Skeletal muscle tissue (tissue), 4 donors: ENCODE data around the gene SIPA1L3. TPM values are rescaled to one million over a fixed set of nuclear protein-coding genes. Genes with fewer than 3 reads are reported as not detected.
A peak's percentile ranks its signal among the peaks of the same experiment; 100 is the strongest.

Experiments used
- H3K27ac ChIP-seq: one replicate; pipeline ENCODE4 v1.7.0; 2013; ENCODE audit warnings: mild to moderate bottlenecking, low read depth, low read length, inconsistent platforms
- H3K27me3 ChIP-seq, 3 donors: one replicate each; pipeline ENCODE4 v1.7.0; 2013; ENCODE audit warnings: low read length in 3 of 3; ENCODE audit not compliant: control insufficient read depth in 3 of 3, insufficient read depth in 3 of 3
- H3K36me3 ChIP-seq, 3 donors: one replicate each; pipeline ENCODE4 v1.7.0; 2013; ENCODE audit warnings: low read length in 3 of 3; ENCODE audit not compliant: control insufficient read depth in 3 of 3, insufficient read depth in 3 of 3
- H3K4me1 ChIP-seq, 3 donors: one replicate each; pipeline ENCODE4 v1.7.0; 2013; ENCODE audit warnings: low read length in 3 of 3, mild to moderate bottlenecking in 3 of 3; ENCODE audit not compliant: control insufficient read depth in 3 of 3, insufficient read depth in 3 of 3
- H3K4me3 ChIP-seq, 3 donors: one replicate each; pipeline ENCODE4 v1.7.0; 2013; ENCODE audit warnings: low read length in 3 of 3
- H3K9ac ChIP-seq, 3 donors: one replicate each; pipeline ENCODE4 v1.7.0; 2013; ENCODE audit warnings: low read length in 3 of 3, mild to moderate bottlenecking in 3 of 3, moderate library complexity in 2 of 3, low read depth in 1 of 3
- H3K9me3 ChIP-seq, 3 donors: one replicate each; pipeline ENCODE4 v1.7.0; 2013; ENCODE audit warnings: low read length in 3 of 3; ENCODE audit not compliant: control insufficient read depth in 3 of 3
- total RNA-seq: library from RNA; depleted of rRNA; stranded (reverse); fragments of >200 nt; gene quantifications from one replicate; pipeline ENCODE4 v1.2.3, GENCODE V29; 2014
- donor health status: Osteomylitis.

SIPA1L3 gene
- total RNA-seq, 1 donor from 2014 or later, result 3.7 TPM

DNA sequence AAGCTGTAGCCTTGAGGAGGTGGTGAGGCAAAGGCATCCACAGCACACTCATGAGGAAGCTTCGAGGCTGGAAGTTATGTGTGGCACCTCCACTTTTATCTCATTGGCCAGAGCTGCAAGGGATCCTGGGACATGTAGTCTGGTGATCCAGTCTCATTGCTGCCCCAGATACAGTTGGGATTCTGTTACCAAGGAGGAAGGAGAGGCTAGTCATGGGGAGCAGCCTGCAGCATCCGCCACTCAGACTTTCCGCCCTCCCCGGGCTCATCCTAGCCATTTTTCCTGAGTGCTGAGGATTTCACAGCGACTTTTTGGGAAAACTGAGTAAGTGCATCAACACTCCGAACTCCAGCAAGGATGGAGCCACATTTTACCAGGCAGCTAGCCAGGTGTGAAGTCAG, 242.7 kb downstream of the SIPA1L3 start:
- H3K27me3 ChIP-seq, result no peaks in the 10 kb centered on the region

DNA sequence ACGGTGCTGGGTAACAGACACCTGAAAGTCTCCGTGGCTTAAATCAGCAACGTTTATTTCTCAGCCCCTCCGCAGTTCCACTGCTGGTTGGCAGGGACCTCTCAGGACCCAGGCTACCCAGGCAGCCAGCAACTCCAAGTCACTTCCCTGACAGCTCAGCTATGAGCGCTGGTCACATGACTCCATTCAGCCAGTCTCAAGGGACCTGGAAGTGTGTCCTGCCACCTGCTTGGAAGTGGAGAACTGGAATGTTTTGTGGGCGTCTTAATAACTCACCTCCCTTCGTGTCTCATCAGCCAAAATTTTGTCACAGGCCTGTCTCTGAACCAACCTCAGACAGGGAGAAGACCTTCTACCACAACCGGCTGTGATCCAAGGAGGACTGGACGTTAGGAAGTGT, 244.2 kb downstream of the SIPA1L3 start:
- Histone ChIP-seq H3K27ac (no peak overlapping the region), H3K4me3 (no peak overlapping the region), H3K27me3 (no peaks in the 10 kb centered on the region), H3K36me3 (peaks cover 5 to 12% (median 8%) of the 10 kb centered on the region in 3 donors), H3K9ac (no peak overlapping the region), H3K9me3 (no peaks in the 10 kb centered on the region), H3K4me1 (peaks cover 3 to 18% (median 3%) of the 10 kb centered on the region in 3 donors)

More for the DNA sequence above, 242.7 kb downstream of the SIPA1L3 start:
- H3K4me3 ChIP-seq, result no peak overlapping the region
- H3K9me3 ChIP-seq, result no peaks in the 10 kb centered on the region
- H3K27ac ChIP-seq, result no peak overlapping the region
- peaks cover 5 to 12% (median 8%) of the 10 kb centered on the region in 3 donors for H3K36me3 ChIP-seq
- peaks cover 3 to 26% (median 9%) of the 10 kb centered on the region in 3 donors for H3K4me1 ChIP-seq
- no peak overlapping the region for H3K9ac ChIP-seq

DNA sequence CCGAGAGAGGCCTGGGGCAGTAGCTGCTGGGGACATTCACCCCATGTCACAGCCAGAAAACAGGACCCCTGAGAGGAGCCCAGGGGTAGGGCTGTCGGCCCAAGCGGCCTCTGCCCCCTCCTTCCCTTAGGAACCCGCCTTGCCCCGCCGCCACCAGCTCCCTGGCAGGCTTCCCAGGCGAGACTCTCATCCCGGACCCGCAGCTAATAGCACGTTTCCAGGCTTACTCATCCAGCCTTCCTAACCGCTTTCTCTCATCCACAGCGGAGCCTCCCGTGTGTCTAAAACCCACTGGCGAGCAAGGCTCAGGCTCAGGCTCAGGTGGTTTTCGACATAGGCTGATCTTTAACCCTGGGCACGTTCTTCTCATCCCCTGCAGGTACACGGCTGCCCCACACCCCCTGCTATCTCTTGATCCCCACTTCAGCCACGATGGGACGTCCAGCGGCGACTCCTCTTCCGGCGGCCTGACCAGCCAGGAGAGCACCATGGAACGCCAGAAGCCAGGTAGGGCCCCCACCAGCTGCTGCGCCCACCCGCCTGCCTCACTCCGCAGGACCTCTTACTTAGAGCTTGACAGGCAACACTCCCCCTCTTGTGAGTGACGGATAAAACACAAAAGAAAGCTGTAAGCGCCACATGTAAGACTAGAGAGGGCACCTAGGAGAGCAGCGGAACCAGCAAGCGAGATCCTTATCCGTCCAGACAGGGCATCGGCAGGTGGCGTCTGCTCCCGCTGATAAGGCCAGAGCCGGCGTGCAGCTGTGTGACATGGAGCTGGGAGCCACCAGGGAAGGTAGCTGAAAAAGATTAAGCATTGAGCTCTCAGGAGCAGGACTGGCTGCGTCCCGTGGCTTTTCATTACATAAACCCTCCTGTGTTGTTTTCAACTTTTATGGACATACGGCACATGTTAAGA, 245.7 kb downstream of the SIPA1L3 start:
- Histone ChIP-seq H3K4me1 (peaks cover 0 to 14% (median 0%) of the 10 kb centered on the region in 3 donors), H3K9ac (no peak overlapping the region), H3K9me3 (no peaks in the 10 kb centered on the region), H3K27ac (no peak overlapping the region), H3K4me3 (no peak overlapping the region), H3K27me3 (no peaks in the 10 kb centered on the region), H3K36me3 (peaks cover 8 to 16% (median 9%) of the 10 kb centered on the region in 3 donors)

DNA sequence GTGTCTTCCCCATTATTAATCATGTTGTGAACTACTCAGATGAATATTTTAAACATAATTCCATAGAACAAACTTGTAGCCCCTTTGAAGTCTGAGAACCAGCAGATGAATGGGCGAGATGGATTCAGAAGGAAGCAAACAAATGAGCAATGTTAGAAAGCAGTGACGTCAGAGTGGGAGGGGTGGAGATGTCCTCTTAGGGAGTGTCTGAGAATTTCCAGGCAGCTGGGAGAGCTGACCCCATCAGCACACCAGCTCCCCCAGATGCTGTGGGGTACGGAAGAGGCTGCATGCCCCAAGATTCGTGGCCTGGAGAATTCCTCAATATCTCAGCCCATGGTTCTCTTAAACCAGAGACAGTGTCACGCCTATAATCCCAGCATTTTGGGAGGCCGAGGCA, 248.4 kb downstream of the SIPA1L3 start:
- H3K27me3 ChIP-seq, result no peaks in the 10 kb centered on the region
- H3K4me3 ChIP-seq, result no peak overlapping the region
- no peak overlapping the region for H3K27ac ChIP-seq
- H3K9me3 ChIP-seq, result no peaks in the 10 kb centered on the region
- H3K9ac ChIP-seq, result peak overlapping the region in 1 of 3 donors; percentile 45
- H3K36me3 ChIP-seq, result peaks cover 8 to 18% (median 9%) of the 10 kb centered on the region in 3 donors
- no peaks in the 10 kb centered on the region for H3K4me1 ChIP-seq

DNA sequence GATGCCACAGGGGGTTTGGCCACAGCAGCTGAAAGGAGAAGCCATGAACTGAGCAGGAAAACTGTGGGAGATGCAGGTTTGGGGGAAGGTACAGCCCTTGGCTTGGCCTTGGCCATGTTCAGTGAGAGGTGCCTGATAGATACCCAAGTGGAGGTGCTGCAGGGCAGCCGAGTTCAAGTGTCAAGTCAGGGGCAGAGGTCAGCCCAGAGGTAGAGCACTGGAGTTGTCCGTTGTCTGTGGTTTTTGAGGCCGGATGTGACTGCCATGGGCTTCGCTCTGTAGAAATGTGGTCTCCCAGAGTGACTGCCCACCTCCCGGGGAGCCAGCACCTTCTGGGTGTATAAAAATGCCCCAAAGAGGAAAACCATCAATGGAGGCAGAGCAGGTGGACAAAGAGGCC, 251.7 kb downstream of the SIPA1L3 start:
- Histone ChIP-seq H3K27me3 (no peaks in the 10 kb centered on the region), H3K4me3 (no peak overlapping the region), H3K4me1 (no peaks in the 10 kb centered on the region), H3K9ac (no peak overlapping the region), H3K36me3 (peaks cover 13 to 20% (median 18%) of the 10 kb centered on the region in 3 donors), H3K27ac (no peak overlapping the region), H3K9me3 (peaks cover 6 to 9% (median 8%) of the 10 kb centered on the region in 3 donors)

DNA sequence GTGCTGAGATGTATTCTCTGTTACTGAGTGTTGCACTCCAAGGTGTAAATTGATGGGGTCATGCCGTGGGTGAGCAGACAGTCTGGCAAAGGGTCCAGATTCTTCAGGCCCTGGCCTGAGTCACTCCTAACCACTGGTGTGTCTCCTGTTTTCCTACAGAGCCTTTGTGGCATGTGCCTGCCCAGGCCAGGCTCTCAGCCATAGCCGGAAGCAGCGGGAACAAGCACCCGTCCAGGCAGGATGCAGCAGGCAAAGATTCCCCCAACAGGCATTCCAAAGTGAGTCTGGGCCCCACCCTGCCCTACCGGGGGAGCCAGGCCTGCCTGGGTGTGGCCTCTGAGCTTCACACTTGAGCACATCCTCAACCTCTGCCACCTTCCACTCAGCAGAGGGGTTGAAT, 255.1 kb downstream of the SIPA1L3 start:
- H3K27me3 ChIP-seq, result no peaks in the 10 kb centered on the region
- peaks cover 22 to 40% (median 29%) of the 10 kb centered on the region in 3 donors for H3K36me3 ChIP-seq
- H3K9ac ChIP-seq, result no peak overlapping the region
- peaks cover 6 to 9% (median 8%) of the 10 kb centered on the region in 3 donors for H3K9me3 ChIP-seq
- H3K27ac ChIP-seq, result no peak overlapping the region
- no peaks in the 10 kb centered on the region for H3K4me1 ChIP-seq
- H3K4me3 ChIP-seq, result no peak overlapping the region

DNA sequence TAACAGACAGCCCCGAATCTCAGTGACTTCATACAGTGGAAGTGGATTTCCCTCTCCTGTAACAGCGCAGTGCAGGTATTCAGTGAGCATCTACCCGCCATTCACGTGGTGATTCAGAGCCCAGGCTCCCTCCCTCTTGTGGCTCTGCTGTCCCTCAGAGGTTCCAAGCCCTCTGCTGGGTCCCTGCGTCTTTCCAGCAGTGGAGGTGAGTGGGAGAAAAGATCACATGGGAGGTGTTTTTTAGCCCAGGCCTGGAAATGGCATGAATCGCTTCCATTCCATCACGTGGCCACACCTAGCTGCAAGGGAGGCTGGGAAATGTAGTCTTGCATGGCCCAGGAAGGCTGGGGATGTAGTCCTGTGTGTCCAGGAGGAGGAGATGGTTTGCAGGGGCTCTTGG, 255.6 kb downstream of the SIPA1L3 start:
- H3K27ac ChIP-seq, result no peak overlapping the region
- no peaks in the 10 kb centered on the region for H3K27me3 ChIP-seq
- H3K4me1 ChIP-seq, result no peaks in the 10 kb centered on the region
- peaks cover 22 to 36% (median 26%) of the 10 kb centered on the region in 3 donors for H3K36me3 ChIP-seq
- H3K9ac ChIP-seq, result no peak overlapping the region
- peaks cover 6 to 9% (median 8%) of the 10 kb centered on the region in 3 donors for H3K9me3 ChIP-seq
- no peak overlapping the region for H3K4me3 ChIP-seq

DNA sequence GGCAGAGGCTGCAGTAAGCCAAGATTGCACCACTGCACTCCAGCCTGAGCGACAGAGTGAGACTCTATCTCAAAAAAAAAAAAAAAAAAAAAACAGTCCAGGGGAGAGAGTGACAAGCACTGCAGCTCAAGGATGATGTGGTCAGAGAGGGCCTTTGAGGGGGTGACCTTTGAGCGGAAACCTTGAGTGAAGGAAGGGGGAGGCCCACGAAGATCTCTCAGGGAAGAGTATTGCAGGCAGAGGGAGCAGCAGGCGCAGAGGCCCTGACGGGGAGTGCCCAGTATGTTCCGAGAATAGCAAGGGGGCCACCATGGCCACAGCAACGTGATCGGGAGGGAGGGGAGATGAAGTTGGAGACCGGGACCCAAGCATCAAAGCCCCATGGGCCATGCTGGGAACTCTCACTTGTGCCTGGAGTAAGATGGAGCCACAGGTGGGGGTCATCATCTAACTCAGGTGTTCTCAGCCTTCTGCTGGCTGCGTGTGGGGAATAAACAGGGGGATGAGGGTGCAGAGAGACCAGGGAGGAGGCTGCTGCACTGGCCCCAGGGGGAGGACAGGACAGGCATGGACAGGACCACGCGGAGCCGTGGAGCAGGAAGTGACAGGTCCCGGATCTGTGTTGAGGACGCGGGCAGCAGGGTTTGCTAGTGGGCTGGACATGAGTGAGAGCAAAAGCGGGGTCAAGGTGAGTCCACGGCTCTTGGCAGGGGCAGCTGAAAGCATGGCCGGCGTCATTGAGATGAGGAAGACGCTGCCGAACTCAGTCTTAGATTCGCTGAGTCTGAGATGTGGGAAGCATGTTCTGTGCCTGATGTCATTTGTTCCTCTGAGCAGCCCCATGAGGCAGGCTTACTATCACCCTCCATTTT, 256.6 kb downstream of the SIPA1L3 start:
- no peak overlapping the region for H3K27ac ChIP-seq
- H3K4me3 ChIP-seq, result no peak overlapping the region
- peaks cover 22 to 36% (median 26%) of the 10 kb centered on the region in 3 donors for H3K36me3 ChIP-seq
- peaks cover 6 to 9% (median 8%) of the 10 kb centered on the region in 3 donors for H3K9me3 ChIP-seq
- no peaks in the 10 kb centered on the region for H3K4me1 ChIP-seq
- H3K27me3 ChIP-seq, result no peaks in the 10 kb centered on the region
- H3K9ac ChIP-seq, result no peak overlapping the region

DNA sequence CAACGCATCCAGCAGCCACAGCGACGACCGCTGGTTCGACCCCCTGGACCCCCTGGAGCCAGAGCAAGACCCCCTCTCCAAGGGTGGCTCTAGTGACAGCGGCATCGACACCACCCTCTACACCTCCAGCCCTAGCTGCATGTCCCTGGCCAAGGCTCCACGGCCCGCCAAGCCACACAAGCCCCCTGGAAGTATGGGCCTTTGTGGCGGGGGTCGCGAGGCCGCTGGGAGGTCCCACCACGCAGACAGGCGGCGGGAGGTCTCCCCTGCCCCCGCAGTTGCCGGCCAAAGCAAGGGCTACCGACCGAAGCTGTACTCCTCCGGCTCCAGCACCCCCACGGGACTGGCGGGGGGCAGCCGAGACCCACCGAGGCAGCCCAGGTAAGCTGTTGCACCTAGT, 257.5 kb downstream of the SIPA1L3 start:
- Histone ChIP-seq H3K27ac (no peak overlapping the region), H3K4me1 (no peaks in the 10 kb centered on the region), H3K27me3 (no peaks in the 10 kb centered on the region), H3K4me3 (no peak overlapping the region), H3K9me3 (peaks cover 6 to 9% (median 8%) of the 10 kb centered on the region in 3 donors), H3K36me3 (peaks cover 22 to 36% (median 26%) of the 10 kb centered on the region in 3 donors), H3K9ac (no peak overlapping the region)
